ENCODE measurements around the gene CDY1B. TPM values are rescaled to one million over a fixed set of nuclear protein-coding genes. Genes with fewer than 3 reads are reported as not detected.

Gene CDY1B
- polyA plus RNA-seq: not detected in 2 replicates

GRCh38 chrY:24047919-24048318, at the start of gene CDY1B:
CDY1B (minus strand) TSS chrY:24048019; CDS start chrY:24047688, 331 bp downstream.

Data from Purkinje cell (primary cell).